GM21360 (cell line): ENCODE results near the gene MON1B.
"Not testable (repeated sequence)": the region's sequence is repeated elsewhere in the genome, so short reads cannot be mapped to it uniquely, and the experiment has no call there.

Experiments used
- ATAC-seq: cut with Tn5 transposase; IDR thresholded peaks from one replicate; pipeline ENCODE4 v1.9.1; 2021; ENCODE audit warnings: mild to moderate bottlenecking, moderate library complexity; ENCODE audit not compliant: unreplicated experiment

Gene MON1B

DNA sequence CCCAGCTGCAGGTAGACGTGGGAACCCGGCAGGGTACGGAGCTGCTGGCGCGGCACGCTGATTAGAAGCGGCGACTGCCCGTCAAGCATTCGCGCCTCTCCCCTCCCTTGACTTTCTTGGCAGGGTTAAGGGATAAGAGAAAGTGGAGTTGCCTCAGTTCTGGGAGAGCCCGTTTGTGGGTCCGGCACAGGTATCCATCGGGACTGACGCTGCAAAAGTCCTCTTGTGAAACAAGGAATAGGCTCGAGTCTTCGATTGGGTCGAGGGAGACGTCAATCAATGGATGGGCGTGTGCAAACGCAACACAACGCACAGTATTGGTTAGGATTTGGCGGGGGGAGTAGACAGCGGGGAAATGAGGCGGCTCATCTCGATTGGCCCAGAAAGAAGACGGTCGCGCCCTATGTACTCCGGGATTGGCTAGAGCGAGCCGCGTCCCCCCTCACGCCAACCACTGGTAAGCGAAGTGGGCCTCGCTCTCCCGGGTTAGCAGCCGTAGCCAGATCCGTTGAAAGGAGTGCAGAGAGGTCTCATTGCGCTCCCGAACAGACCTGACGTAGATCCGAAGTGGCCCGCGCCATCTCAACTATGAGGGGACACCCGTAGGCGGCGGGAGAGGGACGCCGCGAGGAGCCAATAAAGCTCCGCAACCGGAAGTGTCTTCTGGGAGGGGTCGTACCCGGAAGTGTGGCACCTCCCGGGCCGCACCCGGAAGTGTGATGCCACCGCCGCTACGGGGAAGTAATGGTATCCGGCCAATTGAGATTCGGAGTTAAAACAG is at the start of gene MON1B:
TSS of gene MON1B (plus strand) at position 713 of the 781 bp plus-strand sequence. CDS start 296 bp downstream, outside the sequence.
- ATAC-seq = peak; percentile 95

DNA sequence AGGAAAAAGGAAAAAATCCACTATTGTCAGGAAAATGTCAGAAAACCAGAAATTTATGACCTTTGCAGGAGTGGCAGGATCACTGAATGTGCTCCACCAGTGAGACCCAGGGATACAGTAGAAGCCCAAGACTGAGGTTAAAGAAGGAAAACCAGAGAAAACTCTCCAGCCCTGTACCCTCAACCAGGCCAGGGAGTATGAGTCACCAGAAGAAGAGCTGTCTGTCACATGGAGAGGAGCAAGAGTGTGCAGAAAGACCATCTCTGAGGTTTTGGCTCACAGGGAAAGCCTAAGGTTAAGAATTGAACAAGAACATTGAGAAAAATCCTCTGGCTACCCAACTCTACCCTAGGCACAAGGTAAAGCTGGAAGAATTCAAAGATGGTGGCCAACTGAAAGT is 47.6 kb upstream of the MON1B start:
- no peak for ATAC-seq

DNA sequence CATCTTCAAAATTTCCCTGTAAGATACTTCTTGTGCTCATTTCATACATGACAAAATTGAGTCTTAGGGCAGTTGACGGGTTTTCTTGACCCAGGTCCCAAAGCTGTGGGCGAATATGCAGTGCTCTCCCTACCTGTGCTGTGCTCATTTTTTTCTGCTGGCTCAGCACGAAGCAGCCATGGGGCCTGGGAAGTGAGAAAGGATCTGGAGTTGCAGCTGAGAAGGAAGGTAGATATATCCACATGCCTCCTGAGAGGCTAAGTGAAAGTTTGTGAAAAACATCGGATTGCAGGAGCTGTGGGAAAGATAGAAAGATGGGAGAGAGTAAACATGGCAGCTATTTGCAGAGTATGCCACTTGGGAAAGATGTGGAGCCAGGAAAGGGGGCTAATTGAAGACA is 42.9 kb upstream of the MON1B start:
- ATAC-seq = no peak

DNA sequence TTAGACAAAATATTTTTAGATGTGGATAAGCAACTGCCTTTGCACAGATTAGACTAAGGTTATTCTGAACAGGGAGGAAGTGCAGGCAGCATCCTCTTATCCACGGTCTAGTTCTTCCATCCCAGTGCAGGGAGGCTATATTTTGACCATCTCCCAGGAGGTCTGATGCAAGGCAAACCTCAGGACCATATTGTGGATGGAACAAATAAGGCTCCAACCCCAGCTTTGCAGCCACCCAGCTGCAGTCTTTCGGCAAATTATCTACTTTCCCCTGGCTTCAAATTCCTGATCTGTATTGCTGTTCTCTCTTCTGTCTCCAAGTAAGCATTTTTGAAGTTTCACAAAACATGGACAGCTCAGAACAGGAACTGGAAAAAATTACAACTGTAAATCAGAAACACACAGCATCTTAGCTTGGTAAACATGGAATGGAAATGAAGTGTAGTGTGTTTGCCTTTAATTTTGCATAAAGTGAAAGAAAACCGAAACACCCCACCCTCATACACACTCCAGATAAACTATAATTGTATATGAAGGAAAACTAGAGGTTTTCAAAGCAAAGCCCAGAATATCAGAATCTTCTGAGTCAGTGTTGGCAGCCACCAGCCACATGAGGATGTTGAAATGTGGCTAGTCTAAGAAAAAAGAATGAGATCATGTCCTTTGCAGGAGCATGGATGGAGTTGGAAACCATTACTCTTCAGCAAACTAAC is 33.5 kb upstream of the MON1B start:
- ATAC-seq = no peak

DNA sequence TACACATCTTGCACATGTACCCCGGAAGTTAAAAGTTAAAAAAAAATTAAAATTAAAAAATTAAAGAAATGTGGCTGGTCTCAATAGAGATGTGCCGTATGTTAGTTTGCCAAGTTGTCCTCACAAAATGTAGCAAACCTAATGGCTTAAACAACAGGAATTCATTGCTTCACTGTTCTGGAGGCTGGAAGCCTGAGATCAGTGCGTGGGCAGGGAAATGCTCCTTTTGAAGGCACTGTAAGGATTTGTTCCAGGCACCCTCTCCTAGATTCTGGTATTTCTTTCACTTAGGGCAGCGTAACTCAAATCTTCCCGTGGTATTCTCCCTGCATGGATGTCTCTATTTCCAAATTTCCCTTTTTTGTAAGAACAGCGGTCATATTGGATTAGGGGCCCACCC is 32.7 kb upstream of the MON1B start:
- no peak for ATAC-seq

DNA sequence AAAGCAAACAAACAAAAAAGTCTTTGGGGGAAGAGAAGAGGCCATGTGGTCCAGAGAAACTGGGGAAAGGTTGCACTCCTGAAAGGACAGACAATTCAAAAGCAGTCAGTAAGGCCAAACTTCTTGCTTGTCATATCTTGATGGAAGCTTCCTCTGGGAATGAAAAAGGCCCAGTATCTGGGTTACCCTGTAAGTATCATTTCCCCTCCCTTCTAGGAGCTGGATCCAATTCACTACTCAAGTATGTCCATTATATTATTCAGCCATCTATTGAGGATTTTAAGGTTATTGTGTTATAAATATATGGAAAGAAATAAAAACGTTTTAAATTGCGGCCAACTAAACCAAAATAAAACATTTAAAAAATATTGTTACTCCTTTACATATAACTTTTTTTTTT is 26.0 kb upstream of the MON1B start:
- no peak for ATAC-seq

DNA sequence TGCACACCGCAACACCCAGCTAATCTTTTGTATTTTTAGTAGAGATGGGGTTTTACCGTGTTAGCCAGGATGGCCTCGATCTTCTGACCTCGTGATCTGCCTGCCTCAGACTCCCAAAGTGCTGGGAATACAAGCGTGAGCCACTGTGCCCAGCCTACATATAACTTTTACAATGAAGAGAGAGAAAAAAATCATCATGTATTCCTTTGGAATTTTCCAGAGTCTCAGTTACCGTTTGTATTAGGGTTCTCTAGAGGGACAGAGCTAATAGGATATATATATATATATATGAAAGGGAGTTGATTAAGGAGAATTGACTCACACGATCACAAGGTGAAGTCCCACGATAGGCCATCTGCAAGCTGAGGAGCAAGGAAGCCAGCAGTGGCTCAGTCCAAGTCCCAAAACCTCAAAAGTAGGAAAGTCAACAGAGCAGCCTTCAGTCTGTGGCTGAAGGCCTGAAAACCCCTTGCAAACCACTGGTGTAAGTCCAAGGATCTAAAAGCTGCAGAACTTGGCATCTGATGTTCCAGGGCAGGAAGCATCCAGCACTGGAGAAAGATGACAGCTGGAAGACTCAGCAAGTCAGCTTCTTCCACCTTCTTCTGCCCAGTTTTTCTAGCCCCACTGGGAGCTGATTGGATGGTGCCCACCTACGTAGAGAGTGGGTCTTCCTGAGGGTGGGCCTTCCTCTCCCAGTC is 25.3 kb upstream of the MON1B start:
- ATAC-seq = not testable (repeated sequence)

DNA sequence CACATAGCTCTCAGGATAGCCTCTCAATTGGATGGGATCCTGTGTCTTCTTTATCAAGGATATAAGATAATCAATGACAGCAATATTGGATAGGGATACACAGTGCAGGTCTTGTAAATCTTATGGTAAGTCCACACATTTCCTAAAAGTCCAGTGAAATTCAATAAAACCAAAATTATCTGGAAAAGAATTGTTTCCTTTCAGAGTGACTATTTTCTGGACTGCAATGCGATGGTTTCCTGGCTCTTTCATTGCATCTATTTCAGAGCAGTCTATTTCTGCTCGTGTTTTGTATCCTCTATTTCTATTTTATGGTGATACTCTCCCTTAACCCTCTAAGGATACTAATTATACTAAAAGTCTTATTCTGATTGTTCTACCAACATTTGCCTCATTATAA is 24.3 kb upstream of the MON1B start:
- no peak for ATAC-seq

DNA sequence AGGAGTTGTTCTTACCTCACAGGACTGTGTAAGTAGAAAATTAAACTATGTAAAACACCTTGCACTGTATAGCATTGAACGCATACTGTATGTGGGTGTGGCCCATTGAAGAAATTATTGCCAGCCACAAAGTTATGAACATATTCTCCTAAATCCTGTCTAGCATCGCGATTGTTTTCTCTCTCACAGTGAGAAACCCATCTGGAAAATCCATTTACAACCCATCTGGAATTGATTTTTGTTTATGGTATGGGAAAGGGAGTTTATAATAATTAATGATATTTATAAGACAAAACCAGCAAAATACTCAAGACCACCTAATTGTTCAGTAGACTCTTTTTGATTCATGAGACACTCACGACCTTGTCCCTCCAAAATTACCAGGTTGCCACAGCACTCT is 22.1 kb upstream of the MON1B start:
- no peak for ATAC-seq

DNA sequence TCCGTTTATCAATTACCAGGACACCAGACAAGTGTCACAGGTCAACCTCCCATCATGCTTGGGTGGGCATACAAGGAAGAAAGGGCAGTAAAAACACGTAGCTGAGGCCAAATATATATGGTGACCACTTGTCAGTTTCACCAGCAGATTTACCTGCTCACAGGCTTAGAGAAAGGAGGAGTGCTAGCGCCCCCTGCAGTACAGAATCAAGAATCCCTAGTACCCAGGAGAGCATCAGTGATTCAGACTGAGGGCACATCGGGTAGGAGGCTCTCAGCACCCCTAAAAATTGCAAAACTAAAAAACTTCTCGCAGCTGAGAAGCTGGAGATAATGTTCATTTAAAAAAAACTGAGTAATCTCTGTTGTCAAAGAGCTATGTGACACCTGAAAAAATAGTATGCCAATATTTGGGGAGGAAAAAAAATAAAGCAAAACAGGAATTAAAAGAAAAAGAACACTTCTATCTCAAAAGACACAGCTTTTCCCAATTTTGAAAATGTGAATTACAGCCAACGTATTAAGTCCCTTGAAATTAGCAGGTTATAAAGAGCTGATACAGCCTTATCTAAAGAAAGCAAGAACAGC is 21.2 kb upstream of the MON1B start:
- peak; percentile 81 for ATAC-seq

DNA sequence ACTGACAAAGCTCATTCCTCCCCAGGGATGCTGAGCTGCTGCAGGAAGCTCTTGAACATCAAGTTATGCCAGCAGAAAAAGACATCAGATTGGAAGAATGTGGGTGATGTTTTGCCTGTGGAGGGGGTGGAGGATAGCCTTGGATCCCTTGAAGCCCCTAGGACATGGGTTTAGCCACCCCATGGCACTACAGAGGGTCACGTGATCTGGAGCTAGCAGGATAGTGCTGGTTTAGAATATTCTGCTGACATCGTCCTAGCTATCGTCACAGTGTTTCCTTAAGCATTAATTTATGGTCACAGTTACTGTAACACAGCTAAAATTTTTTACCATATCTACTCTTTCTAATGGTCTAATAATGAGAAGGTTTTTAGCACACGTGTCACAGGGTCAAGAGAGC is 20.2 kb upstream of the MON1B start:
- no peak for ATAC-seq

DNA sequence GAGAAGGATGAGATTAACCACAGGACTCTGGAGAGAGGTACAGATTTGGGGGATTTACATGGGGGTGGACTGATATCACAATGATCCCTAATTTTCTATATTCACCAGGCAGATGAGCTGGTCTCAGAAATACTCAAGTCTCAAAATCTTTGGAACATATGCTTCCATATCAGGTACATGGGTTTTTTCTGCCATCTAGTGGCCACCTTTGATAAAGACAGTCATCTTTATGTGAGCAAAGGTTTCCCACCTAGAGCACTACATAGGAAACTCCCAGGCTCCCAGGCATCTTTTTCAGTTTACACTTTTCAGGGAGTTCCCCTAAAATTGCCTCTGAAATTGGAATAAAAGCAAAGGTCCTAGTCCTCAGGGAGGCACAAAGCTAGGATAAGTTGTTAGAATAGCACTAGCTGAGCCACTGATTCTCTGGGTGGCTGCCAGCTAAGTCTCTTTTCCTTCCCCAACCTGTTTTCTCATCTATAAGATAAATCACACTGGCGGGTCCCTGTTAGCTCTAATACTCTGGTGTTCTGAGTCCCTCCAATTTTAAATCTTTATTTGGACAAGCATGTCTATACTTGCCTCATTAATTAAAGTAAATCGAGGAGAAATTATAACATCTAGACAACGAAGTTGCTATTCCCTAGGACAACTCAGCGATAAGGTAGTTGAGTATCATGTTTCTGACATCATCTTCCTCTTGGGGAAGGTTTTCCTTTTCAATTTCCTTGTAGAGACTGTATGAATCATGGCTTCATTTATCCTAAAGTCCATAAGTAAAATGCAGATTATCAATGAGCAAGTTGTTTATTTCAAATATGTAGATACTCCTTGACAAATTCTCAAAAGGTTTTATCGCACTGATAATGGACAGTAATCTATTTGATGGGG is 19.0 kb upstream of the MON1B start:
- peak; percentile 74 for ATAC-seq

DNA sequence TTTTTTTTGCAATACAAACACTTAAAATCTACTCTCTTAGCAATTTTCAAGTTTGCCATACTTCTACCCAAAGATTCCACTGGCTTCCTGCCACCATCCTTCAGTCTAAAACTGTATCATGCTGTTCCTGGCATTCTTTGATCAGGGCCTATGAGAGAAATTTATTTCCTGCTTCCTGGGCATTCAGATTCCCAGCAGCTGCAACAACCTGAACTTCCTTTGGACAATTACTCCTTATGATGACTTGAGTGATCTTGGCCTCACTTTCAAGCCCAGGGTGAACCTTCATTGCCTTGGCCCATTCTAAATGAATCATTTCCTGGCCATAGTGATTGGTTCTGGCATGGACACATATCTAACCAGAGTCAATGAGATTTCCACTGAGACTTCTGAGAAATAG is 18.0 kb upstream of the MON1B start:
- no peak for ATAC-seq

DNA sequence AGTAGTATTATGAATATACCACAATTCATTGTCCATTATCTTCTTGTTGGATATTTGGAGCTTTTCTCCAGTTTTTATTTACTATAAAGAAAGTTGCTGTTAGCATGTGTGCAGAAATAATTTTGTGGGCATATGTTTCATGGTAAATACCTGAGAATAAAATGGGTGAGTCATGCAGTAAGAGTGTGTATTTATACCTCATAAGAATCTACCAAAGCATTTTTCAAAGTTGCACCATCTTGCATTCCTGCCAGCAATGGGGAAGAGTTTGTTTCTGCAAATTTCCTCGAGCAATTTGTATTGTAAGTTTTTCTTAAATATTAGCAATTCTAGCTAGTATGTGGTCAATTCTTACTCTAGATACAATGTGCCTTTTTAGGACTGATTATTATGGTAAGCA is 7.9 kb upstream of the MON1B start:
- no peak for ATAC-seq

DNA sequence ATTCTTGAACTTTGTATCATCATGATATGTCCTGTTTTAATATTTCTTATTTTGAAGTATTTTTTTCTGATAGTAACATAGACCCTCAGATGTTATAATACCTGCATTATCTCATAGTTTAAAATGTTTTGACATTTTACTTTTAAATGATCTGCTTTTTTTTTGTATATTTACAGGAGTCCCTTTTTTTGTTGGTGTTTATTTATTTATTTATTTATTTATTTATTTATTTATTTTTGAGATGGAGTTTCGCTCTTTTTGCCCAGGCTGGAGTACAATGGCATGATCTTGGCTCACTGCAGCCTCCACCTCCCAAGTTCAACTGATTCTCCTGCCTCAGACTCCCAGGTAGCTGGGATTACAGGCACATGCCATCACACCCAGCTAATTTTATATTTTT is 4.7 kb upstream of the MON1B start:
- not testable (repeated sequence) for ATAC-seq

DNA sequence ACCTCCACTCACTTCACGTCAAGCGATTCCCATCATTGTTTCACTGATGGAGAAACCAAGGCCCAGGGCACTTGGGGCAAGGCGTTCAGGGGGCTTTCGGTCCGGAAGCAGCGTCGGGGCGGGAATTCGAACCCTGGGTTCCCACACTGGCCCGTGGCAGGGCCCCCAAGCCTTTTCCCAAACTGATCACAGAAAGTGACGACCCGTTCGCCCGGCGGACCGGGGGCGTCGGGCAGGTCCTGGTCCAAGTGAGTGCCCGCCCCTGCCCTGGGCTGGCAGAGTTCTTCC is 856 bp upstream of the MON1B start:
- ATAC-seq = no peak

DNA sequence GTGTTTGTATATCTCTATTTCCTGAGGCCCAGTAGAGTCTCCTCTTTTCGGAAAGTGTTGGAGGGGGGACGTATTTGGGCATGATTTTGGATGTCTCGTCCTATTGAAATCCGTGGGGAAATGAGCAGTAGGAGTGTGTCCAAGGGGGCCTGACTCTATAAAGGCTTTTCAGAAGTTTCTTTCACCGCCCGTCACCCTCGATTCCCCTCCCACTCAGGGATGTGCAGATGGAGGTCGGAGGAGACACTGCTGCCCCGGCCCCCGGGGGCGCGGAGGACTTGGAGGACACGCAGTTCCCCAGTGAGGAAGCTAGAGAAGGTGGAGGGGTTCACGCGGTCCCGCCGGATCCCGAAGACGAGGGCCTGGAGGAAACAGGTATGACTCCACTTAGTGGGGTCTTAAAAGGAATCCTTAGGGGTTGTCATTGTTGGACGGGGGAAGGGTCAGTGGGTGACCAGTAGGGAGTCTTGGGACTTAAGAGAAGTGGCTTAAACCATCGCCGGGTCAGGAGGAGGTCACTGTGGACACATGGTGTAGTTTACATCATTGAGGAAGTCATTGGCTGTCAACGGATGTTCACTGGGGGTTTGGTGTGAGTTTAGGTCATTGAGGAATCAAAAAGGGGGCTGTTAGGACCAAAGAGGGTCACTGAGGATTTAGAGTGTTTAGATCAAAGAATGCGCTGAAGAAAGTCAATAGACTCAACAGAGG is 424 bp downstream of the MON1B start:
- ATAC-seq = peak; percentile 0

DNA sequence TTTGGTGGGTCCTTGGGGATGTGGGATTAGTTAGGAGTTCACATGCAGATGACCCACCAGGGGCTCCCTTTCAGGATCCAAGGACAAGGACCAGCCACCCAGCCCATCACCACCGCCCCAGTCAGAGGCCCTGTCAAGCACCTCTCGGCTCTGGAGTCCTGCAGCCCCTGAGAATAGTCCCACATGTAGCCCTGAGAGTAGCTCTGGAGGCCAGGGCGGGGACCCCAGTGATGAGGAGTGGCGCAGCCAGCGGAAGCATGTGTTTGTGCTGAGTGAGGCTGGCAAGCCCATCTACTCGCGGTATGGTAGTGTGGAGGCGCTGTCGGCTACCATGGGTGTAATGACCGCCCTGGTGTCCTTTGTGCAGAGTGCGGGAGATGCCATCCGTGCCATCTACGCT is 2.4 kb downstream of the MON1B start:
- no peak for ATAC-seq

DNA sequence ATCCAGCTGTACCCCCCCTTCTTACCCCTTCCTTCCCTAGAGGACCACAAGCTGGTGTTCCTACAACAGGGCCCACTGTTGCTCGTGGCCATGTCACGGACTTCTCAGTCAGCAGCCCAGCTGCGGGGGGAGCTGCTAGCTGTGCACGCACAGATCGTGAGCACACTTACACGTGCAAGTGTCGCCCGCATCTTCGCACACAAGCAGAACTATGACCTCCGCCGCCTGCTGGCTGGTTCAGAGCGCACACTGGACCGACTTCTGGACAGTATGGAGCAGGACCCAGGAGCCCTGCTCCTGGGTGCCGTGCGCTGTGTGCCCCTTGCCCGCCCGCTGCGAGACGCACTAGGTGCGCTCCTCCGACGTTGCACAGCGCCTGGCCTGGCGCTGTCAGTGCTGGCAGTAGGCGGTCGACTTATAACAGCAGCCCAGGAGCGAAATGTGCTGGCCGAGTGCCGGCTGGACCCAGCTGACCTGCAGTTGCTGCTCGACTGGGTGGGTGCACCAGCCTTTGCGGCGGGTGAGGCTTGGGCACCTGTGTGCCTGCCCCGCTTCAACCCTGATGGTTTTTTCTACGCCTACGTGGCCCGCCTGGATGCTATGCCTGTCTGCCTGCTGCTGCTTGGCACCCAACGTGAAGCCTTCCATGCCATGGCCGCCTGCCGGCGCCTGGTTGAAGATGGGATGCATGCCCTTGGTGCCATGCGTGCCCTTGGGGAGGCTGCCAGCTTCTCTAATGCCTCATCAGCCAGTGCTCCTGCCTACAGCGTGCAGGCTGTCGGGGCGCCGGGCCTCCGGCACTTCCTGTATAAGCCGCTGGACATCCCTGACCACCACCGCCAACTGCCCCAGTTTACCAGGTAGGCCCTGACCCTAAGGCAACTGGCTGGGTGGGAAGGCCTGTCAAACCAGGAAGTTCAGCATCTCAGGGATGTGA is 3.6 kb downstream of the MON1B start:
- ATAC-seq = no peak
